ENCODE results near the gene ASPA.
"Not testable (repeated sequence)": the region's sequence is repeated elsewhere in the genome, so short reads cannot be mapped to it uniquely, and the experiment has no call there.

Gene ASPA

DNA sequence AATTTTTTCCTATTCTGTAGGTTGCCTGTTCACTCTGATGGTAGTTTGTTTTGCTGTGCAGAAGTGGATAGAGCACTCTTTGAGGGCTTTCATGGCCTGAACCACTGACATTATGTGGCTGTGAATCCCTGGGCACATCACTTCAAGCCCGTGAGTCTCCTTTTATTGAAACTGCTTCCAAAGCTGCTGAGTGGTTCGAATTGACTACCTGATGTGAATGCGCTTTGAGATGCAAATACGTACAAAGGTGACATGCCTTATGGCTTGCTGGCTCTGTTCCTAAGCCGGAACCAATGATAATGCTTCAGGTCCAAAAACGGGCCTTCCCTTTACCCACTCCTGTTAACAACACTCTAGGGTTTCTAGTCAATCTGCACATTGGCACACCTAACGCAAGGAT lies 34.3 kb downstream of the ASPA start:
- DNase-seq, result no peak

DNA sequence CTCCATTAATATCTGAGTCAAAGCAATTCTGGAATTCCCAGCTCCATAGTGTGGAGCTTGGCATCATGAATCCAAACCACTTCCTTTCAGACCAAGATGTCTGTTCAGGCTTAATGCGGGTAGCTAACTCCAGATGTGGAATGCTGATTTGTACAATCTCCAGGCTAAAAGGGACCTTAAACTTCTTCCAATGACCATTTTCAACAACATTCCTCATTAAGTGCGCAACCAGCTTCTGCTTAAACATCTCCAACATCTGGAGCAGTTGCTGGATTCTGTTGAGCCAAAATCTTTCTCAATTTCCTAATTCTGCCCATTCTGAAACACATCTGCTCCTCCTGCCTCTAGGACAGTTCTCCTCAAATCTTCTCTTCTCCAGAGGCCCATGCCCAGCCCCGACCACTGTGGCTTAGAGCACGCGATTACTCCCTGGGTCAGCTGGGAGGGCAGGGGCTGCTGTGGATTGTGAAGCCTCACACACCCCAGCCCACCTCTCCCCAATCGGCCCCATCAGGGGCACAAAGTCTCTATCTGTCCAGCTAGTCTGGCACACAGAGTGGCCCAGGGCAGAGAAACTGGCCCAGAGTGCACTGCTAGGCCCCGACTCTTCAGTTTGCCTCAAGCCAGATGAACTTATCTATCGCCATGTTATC lies 36.2 kb downstream of the ASPA start:
- DNase-seq, result no peak

- DNase-seq, result no peak
Measured at GRCh38 chr17:3512505-3513171, 36.8 kb downstream of the ASPA start.

- DNase-seq, result no peak
Measured at GRCh38 chr17:3513305-3514035, 37.7 kb downstream of the ASPA start.

- DNase-seq, result not testable (repeated sequence)
Measured at GRCh38 chr17:3514167-3514566, 38.4 kb downstream of the ASPA start.

DNA sequence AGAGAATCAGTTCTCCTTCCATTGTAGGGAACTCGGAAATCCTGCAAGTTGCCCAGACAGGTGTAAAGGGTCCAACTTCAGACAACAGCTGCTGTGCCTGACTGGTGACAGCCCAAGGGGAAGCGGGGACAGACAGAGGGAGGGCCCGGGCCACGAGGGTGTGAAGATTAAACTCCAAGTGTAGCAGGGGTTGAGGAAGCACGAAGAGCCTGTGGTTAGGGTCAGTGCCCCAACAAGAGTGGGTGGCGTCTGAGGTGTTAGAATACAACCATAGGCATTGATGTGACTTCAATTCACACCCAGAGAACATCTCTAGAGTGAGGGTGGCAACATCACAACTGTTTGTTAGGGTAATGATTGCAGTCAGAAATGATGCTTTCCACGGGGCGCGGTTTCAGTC lies 39.1 kb downstream of the ASPA start:
- DNase-seq, result no peak

DNA sequence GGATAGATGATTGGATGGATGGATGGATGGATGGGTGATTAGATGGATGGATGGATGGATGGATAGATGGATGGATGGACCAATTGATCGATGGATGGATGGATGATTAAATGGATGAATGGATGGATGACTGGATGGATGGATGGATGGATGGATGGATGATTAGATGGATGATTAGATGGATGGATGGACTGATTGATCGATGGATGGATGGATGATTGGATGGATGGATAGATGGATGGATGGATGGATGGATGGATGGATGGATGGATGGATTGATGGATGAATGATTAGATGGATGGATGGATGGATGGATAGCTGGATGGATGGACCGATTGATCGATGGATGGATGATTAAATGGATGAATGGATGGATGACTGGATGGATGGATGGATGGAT lies 43.7 kb downstream of the ASPA start:
- not testable (repeated sequence) for DNase-seq

DNA sequence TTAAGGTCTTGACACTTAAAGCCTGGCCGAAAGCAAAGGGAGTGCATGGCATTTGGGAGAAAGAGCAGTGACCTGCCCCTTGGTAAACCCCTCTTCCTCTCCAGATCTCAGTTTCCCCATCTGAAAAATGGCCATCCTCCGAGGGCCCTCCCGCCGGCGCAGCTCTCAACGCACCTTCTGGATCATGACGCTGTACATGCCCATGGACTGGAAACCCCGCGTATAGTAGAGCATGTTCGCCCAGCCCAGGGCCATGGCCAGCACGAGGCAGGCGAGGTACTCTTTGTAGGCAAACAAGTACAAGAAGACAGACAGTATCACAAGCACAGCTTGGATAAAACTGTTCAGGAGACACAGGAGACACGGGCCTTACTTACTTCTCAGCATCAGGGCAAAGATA lies 48.2 kb downstream of the ASPA start:
- no peak for DNase-seq

- DNase-seq, result no peak
Measured at GRCh38 chr17:3526491-3526890, 50.7 kb downstream of the ASPA start.

DNA sequence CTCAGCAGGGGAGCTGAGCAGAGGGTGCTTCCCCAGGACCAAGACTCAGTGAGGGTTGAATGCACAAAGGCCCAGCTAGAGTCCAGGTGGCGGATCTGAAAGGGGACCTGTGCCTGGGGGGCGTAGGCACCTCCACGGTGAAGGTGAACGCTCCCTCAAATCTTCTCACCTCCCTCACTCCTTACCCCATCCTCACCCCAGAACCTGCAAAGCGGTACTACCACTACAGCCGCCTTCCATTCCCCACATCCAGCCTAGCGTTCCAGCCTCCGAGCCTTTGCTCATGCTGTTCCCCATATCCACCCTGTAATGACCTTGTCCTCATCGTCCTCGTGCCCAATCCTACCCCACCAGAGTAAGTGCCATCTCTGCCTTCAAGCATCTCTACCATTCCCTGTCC lies 51.2 kb downstream of the ASPA start:
- no peak for DNase-seq

DNA sequence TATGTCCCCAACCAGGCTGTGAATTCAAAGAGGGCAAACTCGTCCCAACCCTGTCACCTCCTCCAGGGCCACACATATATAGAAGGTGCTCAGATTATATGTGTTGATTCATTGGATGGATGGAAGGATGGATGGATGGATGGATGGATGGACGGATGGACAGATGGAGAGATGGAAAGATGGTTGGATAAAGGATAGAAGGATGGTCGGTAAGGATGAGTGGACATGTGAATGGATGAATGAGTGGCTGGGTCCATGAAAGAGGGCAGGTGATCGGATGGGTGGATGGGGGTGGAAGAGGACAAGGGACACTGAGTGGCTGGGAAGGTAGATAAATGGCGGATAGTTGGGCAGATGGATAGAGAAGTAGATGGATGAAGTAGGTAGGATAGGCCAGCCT lies 51.7 kb downstream of the ASPA start:
- DNase-seq, result no peak

GRCh38 chr17:3527896-3528295 lies 52.1 kb downstream of the ASPA start:
- DNase-seq, result no peak

DNA sequence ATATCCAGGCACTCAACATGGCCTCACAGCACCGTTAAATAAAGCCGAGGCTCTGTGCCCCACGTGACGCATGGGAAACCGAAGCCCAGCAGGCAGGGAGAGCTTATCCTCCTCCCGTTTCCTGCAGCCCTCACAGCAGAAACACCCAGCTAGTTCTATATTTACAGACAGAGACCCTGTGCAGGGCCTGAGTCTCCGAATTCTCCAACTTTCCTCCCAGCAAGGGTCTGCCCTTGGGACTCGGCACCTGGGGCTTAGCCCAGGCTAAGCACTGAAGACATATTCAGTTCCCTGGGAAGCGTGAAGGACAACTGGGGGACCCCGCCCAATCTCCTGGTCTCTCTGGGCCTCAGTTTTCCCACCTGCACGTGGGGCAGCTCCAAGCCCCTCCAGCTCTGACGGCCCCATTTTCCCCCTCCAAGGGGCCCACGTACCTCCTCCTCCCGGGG lies 52.6 kb downstream of the ASPA start:
- DNase-seq, result no peak

DNA sequence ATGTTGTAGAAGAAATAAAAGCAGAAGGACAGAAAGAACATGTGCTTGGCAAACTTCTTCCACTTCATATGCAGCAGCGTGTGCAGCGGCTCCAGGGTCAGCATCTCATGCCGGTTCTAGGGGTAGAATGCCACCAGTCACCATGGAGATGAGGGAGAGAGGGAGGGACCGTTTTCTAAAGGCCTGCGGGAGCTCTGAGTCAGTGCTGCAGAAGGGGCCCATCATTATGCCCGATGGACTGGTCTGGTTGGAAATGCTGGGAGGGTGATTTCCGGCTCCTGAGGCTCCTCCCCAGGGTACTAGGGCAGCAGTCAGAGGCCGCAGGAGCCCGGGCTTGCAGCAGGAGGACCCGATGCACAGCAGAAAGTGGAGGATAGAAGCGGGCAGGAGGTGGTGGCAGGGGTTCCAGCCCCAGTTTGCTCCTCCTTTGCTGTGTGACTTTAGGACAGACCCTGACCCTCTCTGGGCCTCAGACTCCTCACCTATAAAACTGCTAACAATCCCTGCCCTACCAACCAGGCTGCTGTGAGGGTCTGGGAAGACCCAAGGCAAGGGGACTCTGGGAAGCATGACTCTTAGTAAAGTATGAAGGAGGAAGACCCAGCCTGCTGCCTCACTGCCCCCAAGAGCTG lies 53.2 kb downstream of the ASPA start:
- DNase-seq, result no peak

- no peak for DNase-seq
Measured at GRCh38 chr17:3529817-3530741, 54.3 kb downstream of the ASPA start.

DNA sequence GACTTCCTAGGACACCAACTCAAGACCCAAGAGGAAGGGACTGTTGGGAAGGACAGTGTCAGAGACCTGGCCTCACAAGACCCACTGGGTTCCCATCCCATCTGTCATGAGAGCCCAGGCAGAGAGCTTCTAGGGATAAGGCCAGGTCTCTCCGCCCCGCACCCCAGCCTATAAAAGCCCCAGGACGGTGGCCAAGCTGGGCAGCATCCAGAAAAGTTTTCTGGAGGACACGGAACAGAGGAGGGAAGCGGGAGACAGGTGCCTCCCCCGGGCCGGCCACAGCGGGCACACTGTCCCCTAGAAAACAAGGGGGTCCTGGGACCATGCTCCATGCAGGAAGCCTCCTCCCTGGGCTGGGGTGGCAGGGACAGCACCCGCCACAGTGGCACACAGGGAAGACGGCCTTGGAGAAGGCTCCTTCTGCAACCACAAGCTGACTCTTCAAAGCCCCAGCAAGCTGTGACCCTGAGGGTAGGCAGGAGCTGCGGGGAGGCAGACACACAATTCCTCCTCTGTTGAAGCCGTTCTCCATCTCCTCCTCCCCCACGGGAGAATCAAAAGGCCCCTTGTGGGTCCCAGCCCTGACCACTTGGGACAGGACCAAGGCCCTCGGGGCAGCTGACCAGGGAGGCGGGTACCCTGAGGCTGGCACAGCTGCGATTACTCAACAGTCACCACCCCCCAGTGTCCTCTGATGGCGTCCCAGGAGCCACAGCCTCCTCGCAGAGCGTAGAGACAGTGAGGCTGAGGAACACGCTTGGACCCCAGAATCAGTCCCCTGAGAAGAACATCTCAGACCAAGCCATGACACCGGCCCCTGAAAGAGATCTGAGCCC lies 55.7 kb downstream of the ASPA start:
- DNase-seq, result no peak

DNA sequence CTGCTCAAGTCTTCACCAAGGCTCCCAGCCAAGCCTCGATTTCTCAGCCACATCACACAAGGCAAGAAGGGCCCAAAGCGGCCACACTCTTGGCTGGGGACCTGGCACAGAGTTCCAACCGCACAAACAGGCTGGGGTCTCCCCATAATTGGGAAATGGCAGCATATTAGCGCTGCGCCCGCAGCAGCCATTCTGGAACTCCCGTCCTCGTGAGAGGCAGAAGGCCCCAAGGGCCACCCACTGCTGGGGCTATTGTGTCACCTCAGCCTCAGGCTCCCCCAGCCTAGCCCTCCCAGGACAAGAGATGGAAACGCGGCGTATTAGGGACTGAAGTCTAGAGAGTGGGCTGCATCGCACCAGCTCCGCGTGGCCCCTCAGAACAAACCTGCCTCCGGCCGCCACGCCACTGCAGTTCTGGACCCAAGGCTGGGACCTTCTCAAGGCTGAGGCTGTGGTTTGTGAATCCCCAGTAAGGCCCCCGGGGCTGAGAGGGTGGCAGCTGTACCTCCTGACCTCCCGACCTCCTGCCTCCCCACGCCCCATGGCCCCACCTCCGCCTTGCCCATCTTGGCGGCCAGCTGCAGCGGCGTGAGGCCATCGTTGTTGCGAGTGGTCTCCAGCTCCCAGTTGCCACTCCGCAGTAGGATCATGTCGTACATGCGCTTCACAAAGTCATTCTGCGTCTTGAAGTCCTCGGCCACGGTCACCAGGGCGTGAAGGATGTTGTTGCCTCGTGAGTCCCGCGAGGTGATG lies 56.5 kb downstream of the ASPA start:
- no peak for DNase-seq

DNA sequence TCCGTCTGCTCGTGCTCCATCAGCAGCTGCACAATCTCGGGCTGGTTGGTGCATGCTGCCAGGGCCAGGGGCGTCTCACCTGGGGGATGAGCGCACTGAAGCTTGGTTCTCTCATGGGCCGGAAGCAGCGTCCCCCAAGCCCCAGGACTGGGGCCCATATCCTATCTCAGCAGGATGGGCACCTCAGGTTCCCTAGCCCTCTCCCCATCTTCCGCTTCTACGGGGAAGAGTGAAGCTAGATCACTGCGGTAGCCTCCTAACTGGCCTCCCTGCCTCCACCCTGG lies 57.0 kb downstream of the ASPA start:
- no peak for DNase-seq

- DNase-seq, result no peak
Measured at GRCh38 chr17:3533752-3534151, 58.0 kb downstream of the ASPA start.

DNA sequence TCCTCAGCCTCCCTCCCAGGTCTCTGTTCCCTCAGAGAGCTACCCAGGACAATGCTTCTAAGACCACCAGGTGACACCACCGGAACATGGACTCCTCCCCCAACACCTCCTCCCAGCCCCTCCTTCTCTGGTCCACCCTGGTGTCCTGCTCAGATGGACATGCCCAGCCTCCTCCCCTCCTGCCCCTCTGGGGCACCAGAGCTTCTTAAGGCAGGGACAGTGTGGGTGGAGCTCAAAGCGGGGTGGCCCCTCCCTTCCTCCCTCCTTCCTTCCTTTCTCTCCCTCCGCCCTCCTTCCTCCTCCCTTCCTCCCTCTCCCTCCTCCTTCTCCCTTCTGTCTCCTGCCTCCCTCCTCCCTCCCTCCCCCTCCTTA lies 59.1 kb downstream of the ASPA start:
- peak in 1 of 2 experiments; percentile 6 for DNase-seq
